GM23338 (cell line): Measurements from ENCODE around the gene NPLOC4. TPM values are rescaled to one million over a fixed set of nuclear protein-coding genes. Genes with fewer than 3 reads are reported as not detected.

Experiments used
- ATAC-seq: fragments of 200-7000 bp; cut with Tn5 transposase; 3 replicates; pipeline ENCODE4 v1.9.1; 2020
- DNase-seq: peaks from one replicate; pipeline ENCODE4 v3.0.0-alpha.2; 2015; ENCODE audit warnings: low spot score
- H2AFZ ChIP-seq: fragments of 200-600 bp; sonication (generic); 2 replicates; pipeline ENCODE4 v1.8.0; 2016; ENCODE audit warnings: antibody characterized with exemption, mild to moderate bottlenecking, moderate library complexity
- H3F3A ChIP-seq: fragments of 200-600 bp; sonication (generic); replicated peaks from 2 replicates; pipeline ENCODE4 v1.8.0; 2017; ENCODE audit warnings: antibody characterized with exemption, mixed run types, low read depth
- H3K27ac ChIP-seq: fragments of 200-600 bp; sonication (generic); 2 replicates; pipeline ENCODE4 v1.6.1; 2016; ENCODE audit warnings: low read depth
- H3K27me3 ChIP-seq: fragments of 200-600 bp; sonication (generic); 2 replicates; pipeline ENCODE4 v1.8.0; 2016; ENCODE audit warnings: mild to moderate bottlenecking, mixed run types, moderate library complexity; ENCODE audit not compliant: insufficient read depth
- H3K36me3 ChIP-seq: fragments of 200-600 bp; sonication (generic); 2 replicates; pipeline ENCODE4 v1.8.0; 2016; ENCODE audit warnings: mild to moderate bottlenecking; ENCODE audit not compliant: insufficient read depth
- H3K4me1 ChIP-seq: fragments of 200-600 bp; sonication (generic); 2 replicates; pipeline ENCODE4 v1.8.0; 2016; ENCODE audit warnings: mild to moderate bottlenecking, moderate library complexity; ENCODE audit not compliant: insufficient read depth
- H3K4me2 ChIP-seq: fragments of 200-600 bp; sonication (generic); 2 replicates; pipeline ENCODE4 v1.7.1; 2017; ENCODE audit warnings: mixed run types
- H3K4me3 ChIP-seq: fragments of 200-600 bp; sonication (generic); 2 replicates; pipeline ENCODE4 v1.6.1; 2016; ENCODE audit warnings: mixed run types
- H3K79me2 ChIP-seq: fragments of 200-600 bp; sonication (generic); replicated peaks from 2 replicates; pipeline ENCODE4 v1.8.0; 2017; ENCODE audit warnings: mild to moderate bottlenecking; ENCODE audit not compliant: insufficient read depth
- H3K9me2 ChIP-seq: fragments of 200-600 bp; sonication (generic); 2 replicates; pipeline ENCODE4 v1.8.0; 2017; ENCODE audit not compliant: insufficient read depth
- H4K20me1 ChIP-seq: fragments of 200-600 bp; sonication (generic); replicated peaks from 2 replicates; pipeline ENCODE4 v1.8.0; 2017; ENCODE audit warnings: mild to moderate bottlenecking; ENCODE audit not compliant: insufficient read depth
- H3K27ac Mint-ChIP-seq: 2 replicates; pipeline ENCODE4 v1.8.0; 2020; ENCODE audit warnings: inconsistent platforms, mild to moderate bottlenecking, moderate library complexity, mixed read lengths
- H3K27me3 Mint-ChIP-seq: 3 replicates; pipeline ENCODE4 v1.8.0; 2022; ENCODE audit warnings: low read depth, mild to moderate bottlenecking, moderate library complexity, mixed read lengths, inconsistent platforms; ENCODE audit not compliant: insufficient read depth, poor library complexity
- H3K36me3 Mint-ChIP-seq: 3 replicates; pipeline ENCODE4 v1.8.0; 2021; ENCODE audit warnings: low read depth, mild to moderate bottlenecking, inconsistent platforms, moderate library complexity, mixed read lengths
- H3K4me1 Mint-ChIP-seq: 3 replicates; pipeline ENCODE4 v1.8.0; 2020; ENCODE audit warnings: mild to moderate bottlenecking, inconsistent platforms, mixed read lengths
- H3K4me3 Mint-ChIP-seq: 3 replicates; pipeline ENCODE4 v1.8.0; 2021; ENCODE audit warnings: moderate library complexity, mild to moderate bottlenecking, inconsistent platforms, mixed read lengths
- H3K9me3 Mint-ChIP-seq: 3 replicates; pipeline ENCODE4 v1.8.0; 2020; ENCODE audit warnings: moderate library complexity, mild to moderate bottlenecking, inconsistent platforms, mixed read lengths
- CREB1 ChIP-seq: fragments of 250-450 bp; sonication (Bioruptor Pico); IDR thresholded peaks from 2 replicates; pipeline ENCODE4 v1.5.0; 2020; ENCODE audit warnings: low read depth, mild to moderate bottlenecking, moderate library complexity
- CTCF ChIP-seq, 2 experiments: fragments of 200-600 bp in 1 of 2; sonication (generic) in 1 of 2; conservative IDR thresholded peaks; 2 replicates each; pipeline versions ENCODE4 v1.5.1 to v1.6.1; 2016 to 2017; ENCODE audit warnings: antibody characterized with exemption in 2 of 2, low read depth in 2 of 2, mild to moderate bottlenecking in 2 of 2, moderate library complexity in 1 of 2
- ETS1 ChIP-seq: IDR thresholded peaks from 2 replicates; pipeline ENCODE4 v1.6.1; 2016; ENCODE audit warnings: antibody characterized with exemption
- EZH2 ChIP-seq: fragments of 200-600 bp; sonication (generic); IDR thresholded peaks from one replicate; pipeline ENCODE4 v1.8.0; 2017; ENCODE audit warnings: antibody characterized with exemption, mild to moderate bottlenecking, low read depth; ENCODE audit not compliant: unreplicated experiment
- EZH2phosphoT487 ChIP-seq: fragments of 200-600 bp; sonication (generic); IDR thresholded peaks from one replicate; pipeline ENCODE4 v1.8.1; 2018; ENCODE audit warnings: antibody characterized with exemption; ENCODE audit not compliant: unreplicated experiment
- JUNB ChIP-seq: IDR thresholded peaks from one replicate; pipeline ENCODE4 v1.6.1; 2016; ENCODE audit warnings: antibody characterized with exemption; ENCODE audit not compliant: unreplicated experiment
- NANOG ChIP-seq: IDR thresholded peaks from 2 replicates; pipeline ENCODE4 v1.6.1; 2016; ENCODE audit warnings: antibody characterized with exemption, borderline replicate concordance
- POLR2AphosphoS5 ChIP-seq: IDR thresholded peaks from 2 replicates; pipeline ENCODE4 v1.6.1; 2016; ENCODE audit warnings: antibody characterized with exemption, low read depth
- REST ChIP-seq: IDR thresholded peaks from one replicate; pipeline ENCODE4 v1.6.1; 2018; ENCODE audit warnings: antibody characterized with exemption; ENCODE audit not compliant: unreplicated experiment
- STAT1 ChIP-seq: IDR thresholded peaks from one replicate; pipeline ENCODE4 v1.6.1; 2016; ENCODE audit warnings: antibody characterized with exemption; ENCODE audit not compliant: unreplicated experiment
- ZNF114 ChIP-seq: fragments of 250-450 bp; sonication (Bioruptor Pico); IDR thresholded peaks from 2 replicates; pipeline ENCODE4 v1.5.0; 2020; ENCODE audit warnings: mild to moderate bottlenecking, moderate library complexity
- ZNF331 ChIP-seq: fragments of 250-450 bp; sonication (Bioruptor Pico); IDR thresholded peaks from 2 replicates; pipeline ENCODE4 v1.5.0; 2020; ENCODE audit warnings: low read depth, mild to moderate bottlenecking, moderate library complexity
- ZNF462 ChIP-seq: fragments of 250-450 bp; sonication (Bioruptor Pico); IDR thresholded peaks from 2 replicates; pipeline ENCODE4 v1.5.0; 2020; ENCODE audit warnings: mild to moderate bottlenecking, moderate library complexity
- polyA plus RNA-seq: library from polyadenylated mRNA; unstranded; fragments of >200 nt; fragmentation: Nextera tagmentation; extraction: Ambion mirVana; gene quantifications from 2 replicates; pipeline ENCODE4 v1.2.1, GENCODE V29; 2016
- total RNA-seq: library from RNA; depleted of rRNA; stranded (reverse); fragments of >200 nt; shearing (Covaris generic); gene quantifications from 2 replicates; pipeline ENCODE4 v1.2.3, GENCODE V29; 2014

Gene NPLOC4
- total and polyA plus RNA-seq, 2 experiments from 2014 or later, result 24.1 to 79.1 TPM

- no peak for DNase-seq
- Histone ChIP-seq H3K4me3 (no peak overlapping the region), H3K27me3 (no peaks in the 10 kb centered on the region), H2AFZ (no peak overlapping the region), H3K4me1 (no peaks in the 10 kb centered on the region), H4K20me1 (peaks cover 3% of the 10 kb centered on the region; the same call in 1 of the 2 replicates), H3F3A (0 out of 2 replicates have a peak, but pooled peaks cover 2% of the 10 kb centered on the region), H3K36me3 (peaks cover 12% of the 10 kb centered on the region; the same call in 1 of the 2 replicates), H3K9me2 (no peaks in the 10 kb centered on the region), H3K4me2 (no peak overlapping the region), H3K27ac (no peak overlapping the region), H3K79me2 (no peaks in the 10 kb centered on the region)
- H3K27me3 Mint-ChIP-seq, result peaks cover 3% of the 10 kb centered on the region
- H3K4me3 Mint-ChIP-seq, result no peak overlapping the region
- no peak overlapping the region for H3K27ac Mint-ChIP-seq
- H3K4me1 Mint-ChIP-seq, result no peaks in the 10 kb centered on the region
- no peak for ATAC-seq
- no peaks in the 10 kb centered on the region for H3K9me3 Mint-ChIP-seq
- TF ChIP-seq JUNB (no peak), CREB1 (CRISPR knock-in tag) (no peak), POLR2AphosphoS5 (no peak), ZNF331 (CRISPR knock-in tag) (no peak), ZNF114 (CRISPR knock-in tag) (no peak), ZNF462 (CRISPR knock-in tag) (no peak), EZH2 (no peak), NANOG (no peak), REST (no peak), CTCF (conservative IDR thresholded peaks at IDR 0.05; ENCODE audit: low read depth in 2 of 2) (no peak), EZH2phosphoT487 (no peak), ETS1 (no peak), STAT1 (no peak)
- H3K36me3 Mint-ChIP-seq, result peaks cover 84% of the 10 kb centered on the region
Measured at GRCh38 chr17:81569986-81570514, 66.9 kb downstream of the NPLOC4 start.
